Measurements from ENCODE around the gene IGSF8. TPM values are rescaled to one million over a fixed set of nuclear protein-coding genes. Genes with fewer than 3 reads are reported as not detected.
"Not testable (repeated sequence)": the region's sequence is repeated elsewhere in the genome, so short reads cannot be mapped to it uniquely, and the experiment has no call there.

IGSF8 gene
- total and polyA plus RNA-seq, 4 donors, result 23.5 to 39.5 (median 26.8) TPM

DNA sequence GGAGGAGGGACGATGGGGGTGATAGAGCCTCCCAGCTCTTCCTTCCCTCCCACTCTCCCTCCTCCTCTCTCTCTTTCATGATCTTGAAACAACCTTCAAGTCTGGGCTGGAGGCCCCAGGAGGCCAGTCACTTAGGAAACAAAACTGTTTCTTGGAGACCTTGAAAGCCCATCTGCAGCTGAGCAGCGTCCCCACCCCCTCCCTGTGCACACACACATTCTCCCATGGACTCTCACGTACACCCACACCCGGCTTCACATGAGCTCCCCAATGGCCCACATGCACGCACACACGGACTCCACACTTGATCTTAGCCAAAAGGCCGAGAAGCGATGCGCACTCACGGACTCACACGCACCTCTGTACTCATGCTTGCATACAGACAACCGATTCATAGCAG is 13.9 kb upstream of the IGSF8 start:
- no peaks in the 10 kb centered on the region for H3K9me3 ChIP-seq (ENCODE audit: control insufficient read depth in 4 of 4, insufficient read depth in 3 of 4, low read length in 3 of 4)
- no peaks in the 10 kb centered on the region for H3K36me3 ChIP-seq (ENCODE audit: control insufficient read depth in 4 of 4, insufficient read depth in 4 of 4, low read length in 4 of 4)
- TF ChIP-seq, protein P1, sequence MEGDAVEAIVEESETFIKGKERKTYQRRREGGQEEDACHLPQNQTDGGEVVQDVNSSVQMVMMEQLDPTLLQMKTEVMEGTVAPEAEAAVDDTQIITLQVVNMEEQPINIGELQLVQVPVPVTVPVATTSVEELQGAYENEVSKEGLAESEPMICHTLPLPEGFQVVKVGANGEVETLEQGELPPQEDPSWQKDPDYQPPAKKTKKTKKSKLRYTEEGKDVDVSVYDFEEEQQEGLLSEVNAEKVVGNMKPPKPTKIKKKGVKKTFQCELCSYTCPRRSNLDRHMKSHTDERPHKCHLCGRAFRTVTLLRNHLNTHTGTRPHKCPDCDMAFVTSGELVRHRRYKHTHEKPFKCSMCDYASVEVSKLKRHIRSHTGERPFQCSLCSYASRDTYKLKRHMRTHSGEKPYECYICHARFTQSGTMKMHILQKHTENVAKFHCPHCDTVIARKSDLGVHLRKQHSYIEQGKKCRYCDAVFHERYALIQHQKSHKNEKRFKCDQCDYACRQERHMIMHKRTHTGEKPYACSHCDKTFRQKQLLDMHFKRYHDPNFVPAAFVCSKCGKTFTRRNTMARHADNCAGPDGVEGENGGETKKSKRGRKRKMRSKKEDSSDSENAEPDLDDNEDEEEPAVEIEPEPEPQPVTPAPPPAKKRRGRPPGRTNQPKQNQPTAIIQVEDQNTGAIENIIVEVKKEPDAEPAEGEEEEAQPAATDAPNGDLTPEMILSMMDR (IDR thresholded peaks at IDR 0.05; ENCODE audit: control extremely low read depth, extremely low read depth), result no peak
- peak in 1 of 3 donors; percentile 35 for DNase-seq
- peak overlapping the region in 1 of 2 donors; percentile 23 for H3K9ac ChIP-seq (ENCODE audit: insufficient read depth in 1 of 2, low read length in 2 of 2)
- H3K4me1 ChIP-seq (ENCODE audit: control insufficient read depth in 5 of 5, insufficient read depth in 5 of 5, low read length in 5 of 5), result peaks cover 0 to 37% (median 5%) of the 10 kb centered on the region in 5 donors
- H3K27ac ChIP-seq (ENCODE audit: low read depth in 1 of 2, low read length in 1 of 2), result no peak overlapping the region
- WGBS, 2 donors, result 79 to 88% methylated on average over 11 to 12 of the region's 12 CpGs
- H3K4me3 ChIP-seq, result no peak overlapping the region
- H3K27me3 ChIP-seq (ENCODE audit: control insufficient read depth in 3 of 3, insufficient read depth in 3 of 3, low read length in 2 of 3), result peaks cover 0 to 2% (median 0%) of the 10 kb centered on the region in 3 donors
- no peak for ATAC-seq (ENCODE audit: insufficient read depth, low FRiP score)

DNA sequence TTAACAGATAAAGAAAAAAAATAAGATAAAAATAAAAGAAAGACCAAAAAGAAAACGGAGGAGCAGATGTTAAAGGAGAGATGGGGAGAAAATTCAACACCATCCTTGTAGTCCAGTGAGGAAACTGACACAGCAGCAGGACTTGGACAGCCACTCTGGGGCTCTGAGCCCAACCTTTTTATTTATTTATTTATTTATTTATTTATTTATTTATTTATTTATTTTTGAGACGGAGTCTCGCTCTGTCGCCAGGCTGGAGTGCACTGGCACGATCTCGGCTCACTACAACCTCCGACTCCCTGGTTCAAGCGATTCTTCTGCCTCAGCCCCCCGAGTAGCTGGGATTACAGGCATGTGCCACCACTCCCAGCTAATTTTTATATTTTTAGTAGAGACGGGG is 13.0 kb upstream of the IGSF8 start:
- ATAC-seq (ENCODE audit: insufficient read depth, low FRiP score); H3K4me3 ChIP-seq; DNase-seq; H3K27ac ChIP-seq (ENCODE audit: low read depth in 1 of 2, low read length in 1 of 2); H3K27me3 ChIP-seq (ENCODE audit: control insufficient read depth in 3 of 3, insufficient read depth in 3 of 3, low read length in 2 of 3); H3K9ac ChIP-seq (ENCODE audit: insufficient read depth in 1 of 2, low read length in 2 of 2); H3K36me3 ChIP-seq (ENCODE audit: control insufficient read depth in 4 of 4, insufficient read depth in 4 of 4, low read length in 4 of 4); H3K9me3 ChIP-seq (ENCODE audit: control insufficient read depth in 4 of 4, insufficient read depth in 3 of 4, low read length in 3 of 4): not testable (repeated sequence)
- WGBS, 2 donors, result 89 to 94% methylated on average over 10 of the region's 10 CpGs
- H3K4me1 ChIP-seq (ENCODE audit: control insufficient read depth in 5 of 5, insufficient read depth in 5 of 5, low read length in 5 of 5), result peaks cover 0 to 29% (median 0%) of the 10 kb centered on the region in 5 donors

DNA sequence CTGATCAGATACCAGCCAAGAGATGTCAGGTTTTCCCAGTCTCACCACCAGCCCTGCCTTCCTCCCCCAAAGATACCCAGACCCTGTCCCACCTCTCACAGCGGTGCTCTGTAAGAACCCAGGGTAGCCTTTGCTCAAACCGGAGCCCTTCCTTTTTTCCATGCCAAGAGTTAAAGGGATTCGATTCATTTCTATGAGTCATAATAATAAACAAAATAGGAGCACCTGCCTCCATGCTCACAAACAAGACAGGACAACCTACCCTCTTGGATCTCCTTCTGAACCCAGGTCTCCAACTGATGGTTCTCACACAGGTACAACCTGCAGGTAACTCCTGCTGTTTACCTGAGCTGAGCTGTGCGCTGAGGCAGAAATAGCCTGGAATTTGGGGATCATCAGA is 11.3 kb upstream of the IGSF8 start:
- H3K27ac ChIP-seq (ENCODE audit: low read depth in 1 of 2, low read length in 1 of 2), result no peak overlapping the region
- H3K36me3 ChIP-seq (ENCODE audit: control insufficient read depth in 4 of 4, insufficient read depth in 4 of 4, low read length in 4 of 4), result no peaks in the 10 kb centered on the region
- WGBS, 2 donors, result 59 to 75% methylated on average over 4 of the region's 4 CpGs
- DNase-seq, result no peak
- H3K27me3 ChIP-seq (ENCODE audit: control insufficient read depth in 3 of 3, insufficient read depth in 3 of 3, low read length in 2 of 3), result no peaks in the 10 kb centered on the region
- TF ChIP-seq, protein P1 (IDR thresholded peaks at IDR 0.05; ENCODE audit: control extremely low read depth, extremely low read depth), result no peak
- no peaks in the 10 kb centered on the region for H3K9me3 ChIP-seq (ENCODE audit: control insufficient read depth in 4 of 4, insufficient read depth in 3 of 4, low read length in 3 of 4)
- H3K4me3 ChIP-seq, result no peak overlapping the region
- no peak overlapping the region for H3K9ac ChIP-seq (ENCODE audit: insufficient read depth in 1 of 2, low read length in 2 of 2)
- H3K4me1 ChIP-seq (ENCODE audit: control insufficient read depth in 5 of 5, insufficient read depth in 5 of 5, low read length in 5 of 5), result peaks cover 0 to 15% (median 0%) of the 10 kb centered on the region in 5 donors
- ATAC-seq (ENCODE audit: insufficient read depth, low FRiP score), result no peak

DNA sequence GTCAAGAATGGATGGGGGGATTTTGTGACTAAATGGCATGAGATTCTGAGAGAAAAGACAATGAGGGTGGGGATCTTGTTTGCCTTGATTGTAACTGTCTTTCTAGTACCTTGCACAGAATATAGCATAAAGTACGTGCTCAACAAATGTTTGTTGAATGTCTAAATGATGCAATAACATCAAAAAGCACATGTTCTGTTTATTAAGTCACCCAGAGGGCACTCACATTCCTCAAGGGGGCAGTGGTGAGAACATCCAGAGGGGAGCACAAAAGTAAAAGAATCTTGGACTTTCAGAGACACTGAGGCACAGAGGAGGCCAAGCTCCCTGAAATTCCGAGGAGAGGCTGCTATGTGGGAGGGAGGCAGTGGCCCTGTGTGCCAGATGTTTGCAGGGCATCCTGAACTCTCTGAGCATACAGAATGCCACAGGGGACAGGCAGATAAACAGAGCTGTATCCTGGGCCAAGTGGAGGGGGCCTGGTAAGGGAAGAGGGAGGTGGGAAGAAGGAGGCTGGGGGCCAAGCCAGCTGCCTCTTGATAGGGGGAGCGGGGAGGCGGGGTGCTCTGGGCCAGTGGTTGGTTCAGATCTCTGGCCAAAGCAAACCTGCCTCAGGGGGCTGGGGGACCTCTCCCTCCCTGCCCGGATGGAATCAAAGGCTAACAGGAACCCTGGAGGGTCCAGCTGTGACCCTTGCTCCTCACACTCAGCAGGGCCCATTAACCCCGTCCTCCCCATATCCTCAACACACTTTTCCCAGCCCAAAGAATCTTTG is 10.7 kb upstream of the IGSF8 start:
- H3K4me3 ChIP-seq, result no peak overlapping the region
- WGBS, 2 donors, result 43 to 65% methylated on average over 6 of the region's 6 CpGs
- no peaks in the 10 kb centered on the region for H3K27me3 ChIP-seq (ENCODE audit: control insufficient read depth in 3 of 3, insufficient read depth in 3 of 3, low read length in 2 of 3)
- peak; percentile 60 to 78 (median 72) for DNase-seq
- H3K36me3 ChIP-seq (ENCODE audit: control insufficient read depth in 4 of 4, insufficient read depth in 4 of 4, low read length in 4 of 4), result no peaks in the 10 kb centered on the region
- no peaks in the 10 kb centered on the region for H3K9me3 ChIP-seq (ENCODE audit: control insufficient read depth in 4 of 4, insufficient read depth in 3 of 4, low read length in 3 of 4)
- H3K27ac ChIP-seq (ENCODE audit: low read depth in 1 of 2, low read length in 1 of 2), result no peak overlapping the region
- H3K4me1 ChIP-seq (ENCODE audit: control insufficient read depth in 5 of 5, insufficient read depth in 5 of 5, low read length in 5 of 5), result peaks cover 0 to 20% (median 3%) of the 10 kb centered on the region in 5 donors
- TF ChIP-seq, protein P1 (IDR thresholded peaks at IDR 0.05; ENCODE audit: control extremely low read depth, extremely low read depth), result no peak
- ATAC-seq (ENCODE audit: insufficient read depth, low FRiP score), result no peak
- no peak overlapping the region for H3K9ac ChIP-seq (ENCODE audit: insufficient read depth in 1 of 2, low read length in 2 of 2)

Measured in lung (tissue), 12 donors.